Hippocampal formation (tissue), 2 donors: Measurements from ENCODE around the gene CD207.
A peak's percentile ranks its signal among the peaks of the same experiment; 100 is the strongest.

ENCODE experiments used
- DNase-seq, 2 donors: peaks; one replicate each; lab custom pipeline; 2025; lab: John Stamatoyannopoulos, UW

CD207 gene

DNA sequence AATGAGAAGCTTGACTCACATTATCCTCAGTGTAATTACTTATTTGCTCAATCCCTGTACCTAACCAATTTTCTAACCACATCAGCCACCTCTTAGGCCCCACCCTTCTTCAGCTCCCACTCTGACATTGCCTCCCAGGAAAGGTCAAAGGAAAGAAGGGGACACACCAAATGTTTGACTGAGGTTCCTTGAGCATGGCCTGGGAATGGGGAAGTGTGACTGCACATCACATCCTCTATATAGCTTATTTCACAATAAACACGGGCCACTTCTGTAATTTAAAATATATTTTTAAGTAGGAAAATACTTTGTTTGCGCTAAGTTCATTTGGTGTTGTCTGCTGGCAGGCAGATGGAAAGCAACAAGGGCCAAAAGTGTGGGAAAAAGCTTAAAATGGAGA is 42.2 kb downstream of the CD207 start:
- no peak for DNase-seq

- DNase-seq, result no peak
These were observed 45.3 kb downstream of the CD207 start, which contains the start of gene FIGLA for GRCh38 chr2:70790136-70790828. Gene FIGLA, minus strand, starts transcription at chr2:70790643. Its CDS starts 5 bp downstream, at chr2:70790638.

- DNase-seq, result peak; percentile 27 to 51
These were observed 46.1 kb downstream of the CD207 start for GRCh38 chr2:70789304-70790135.

GRCh38 chr2:70785137-70785911 is 50.3 kb downstream of the CD207 start:
- DNase-seq, result peak; percentile 16 to 62

GRCh38 chr2:70784320-70784719 is 51.3 kb downstream of the CD207 start:
- DNase-seq, result no peak
